Measurements from ENCODE around the gene CNOT3.
A peak's percentile ranks its signal among the peaks of the same experiment; 100 is the strongest.

CNOT3 gene

DNA sequence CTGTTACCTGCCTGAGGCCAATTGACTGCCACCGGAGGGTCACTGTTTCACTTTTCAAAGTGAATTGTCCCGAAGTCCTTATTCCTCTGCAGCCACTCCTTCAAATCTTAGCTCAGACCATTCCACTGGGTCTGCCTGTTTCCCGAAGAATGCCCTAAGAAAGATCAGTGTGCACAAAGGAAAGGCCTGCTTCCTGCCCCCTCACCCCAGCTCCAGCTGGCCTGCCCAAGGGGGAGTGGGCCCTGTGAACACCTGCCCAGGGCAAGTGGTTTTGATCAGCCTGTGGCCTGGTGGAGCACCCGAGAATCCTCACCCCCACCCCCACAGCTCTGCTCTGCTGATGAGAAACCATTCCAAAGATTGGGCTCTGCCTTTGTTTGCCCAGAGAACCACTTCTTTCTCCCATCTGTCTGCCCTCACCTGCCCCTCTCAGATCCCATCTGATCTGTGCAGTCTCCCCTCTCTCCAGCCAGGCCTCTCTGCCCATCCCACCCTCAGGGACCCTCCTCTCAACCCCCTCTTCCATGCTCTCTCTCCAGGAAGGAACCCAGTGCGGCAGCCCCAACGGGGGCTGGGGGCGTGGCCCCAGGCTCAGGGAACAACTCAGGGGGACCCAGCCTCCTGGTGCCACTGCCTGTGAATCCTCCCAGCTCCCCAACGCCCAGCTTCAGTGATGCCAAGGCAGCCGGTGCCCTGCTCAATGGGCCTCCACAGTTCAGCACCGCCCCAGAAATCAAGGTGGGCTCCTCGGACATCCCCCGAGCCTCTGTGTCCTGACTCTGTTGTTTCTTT, 11.7 kb downstream of the CNOT3 start:
- no peak for DNase-seq (ENCODE audit: low read depth in 2 of 2)

DNA sequence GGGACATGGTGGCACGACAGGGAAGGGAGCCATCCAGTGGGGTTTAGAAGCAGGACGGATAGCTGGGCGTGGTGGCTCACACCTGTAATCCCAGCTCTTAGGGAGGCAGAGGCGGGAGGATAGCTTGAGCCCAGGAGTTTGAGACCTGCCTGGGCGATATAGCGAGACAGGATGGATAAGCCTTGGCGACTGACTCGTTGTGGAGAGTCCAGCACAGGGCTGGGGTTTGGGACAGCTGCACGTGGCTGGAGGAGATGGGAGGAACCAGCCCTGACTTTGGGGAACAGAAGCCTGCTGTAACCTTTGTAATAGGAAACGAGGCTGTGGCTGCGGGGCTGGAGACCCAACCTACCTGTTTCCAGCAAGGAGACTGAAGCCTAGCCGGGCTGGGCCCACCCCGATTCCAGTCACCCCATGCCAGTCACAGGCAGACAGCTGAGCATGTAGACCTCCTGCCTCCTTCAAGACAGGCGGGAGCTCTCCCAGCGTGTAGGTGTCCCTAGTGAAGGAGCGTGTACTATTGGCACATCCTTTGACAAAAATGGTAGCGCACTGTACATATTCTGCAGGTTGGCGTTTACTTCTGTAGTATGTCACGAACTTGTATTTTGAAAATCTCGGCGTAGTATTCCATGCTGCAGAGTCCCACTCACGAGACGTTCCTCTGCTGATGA, 13.9 kb downstream of the CNOT3 start:
- no peak for DNase-seq (ENCODE audit: low read depth in 2 of 2)

DNA sequence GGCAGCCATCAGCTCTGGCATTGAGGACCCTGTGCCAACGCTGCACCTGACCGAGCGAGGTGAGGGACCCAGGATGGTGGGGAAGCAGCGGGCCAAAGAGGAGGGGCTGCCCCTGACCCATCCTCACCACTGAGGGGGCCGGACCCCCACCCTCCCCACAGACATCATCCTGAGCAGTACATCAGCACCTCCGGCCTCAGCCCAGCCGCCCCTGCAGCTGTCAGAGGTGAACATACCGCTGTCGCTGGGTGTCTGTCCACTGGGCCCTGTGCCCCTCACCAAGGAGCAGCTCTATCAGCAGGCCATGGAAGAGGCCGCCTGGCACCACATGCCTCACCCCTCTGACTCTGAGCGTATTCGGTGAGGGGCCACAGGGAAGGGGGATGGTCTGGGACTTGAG, 14.7 kb downstream of the CNOT3 start:
- DNase-seq (ENCODE audit: low read depth in 2 of 2) = no peak

DNA sequence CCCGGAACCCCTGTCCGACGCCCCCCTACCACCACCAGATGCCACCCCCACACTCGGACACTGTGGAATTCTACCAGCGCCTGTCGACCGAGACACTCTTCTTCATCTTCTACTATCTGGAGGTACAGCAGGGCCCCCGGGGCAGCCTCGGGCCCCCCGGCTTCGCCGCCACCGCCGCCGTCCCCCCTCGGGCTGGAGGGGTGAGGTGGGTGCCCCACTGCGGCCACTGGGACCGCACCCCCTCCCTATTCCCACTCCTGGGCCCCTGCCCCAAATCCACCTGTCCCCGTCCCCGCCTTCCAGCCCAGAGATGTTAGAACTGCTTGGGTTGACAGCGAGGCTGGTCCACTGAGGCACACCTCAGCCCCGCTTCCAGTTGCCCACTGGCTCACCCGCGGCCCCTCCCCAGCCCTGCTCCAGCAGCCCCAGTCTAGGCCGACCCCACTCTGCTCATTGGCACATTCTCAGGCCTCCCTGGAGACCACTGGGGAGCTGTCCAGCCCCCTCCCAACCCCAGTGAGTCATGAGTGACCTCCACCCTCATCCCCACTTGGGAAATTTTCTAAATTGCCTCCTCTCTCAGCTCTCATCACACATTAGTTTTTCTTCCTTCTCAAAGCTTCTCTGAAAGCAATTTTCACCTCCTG, 15.4 kb downstream of the CNOT3 start:
- DNase-seq (ENCODE audit: low read depth in 2 of 2) = no peak

GRCh38 chr19:54153731-54154326, 16.3 kb downstream of the CNOT3 start:
- no peak for DNase-seq (ENCODE audit: low read depth in 2 of 2)

GRCh38 chr19:54154603-54155345, 17.2 kb downstream of the CNOT3 start:
- no peak for DNase-seq (ENCODE audit: low read depth in 2 of 2)

DNA sequence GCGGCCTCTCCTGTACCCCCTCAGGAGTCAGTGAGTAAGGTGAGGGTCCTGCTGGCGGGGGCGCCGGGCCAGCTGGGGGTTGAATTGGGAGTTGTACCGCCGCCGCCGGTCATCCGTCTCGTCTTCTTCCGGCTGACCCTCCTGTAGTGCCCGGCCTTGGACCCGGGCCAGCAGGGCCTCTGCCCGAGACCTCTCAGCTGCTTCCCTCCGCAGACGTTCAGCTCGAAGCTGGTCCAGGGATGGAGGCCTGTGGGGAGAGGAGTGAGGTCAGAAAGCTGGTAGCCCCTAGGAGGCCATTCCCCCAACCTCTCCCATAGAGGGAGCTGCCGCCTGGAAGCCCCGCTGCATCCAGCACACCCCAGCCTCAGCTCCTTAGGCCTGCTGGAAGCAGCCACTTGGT, 18.1 kb downstream of the CNOT3 start:
- DNase-seq (ENCODE audit: low read depth in 2 of 2) = no peak

DNA sequence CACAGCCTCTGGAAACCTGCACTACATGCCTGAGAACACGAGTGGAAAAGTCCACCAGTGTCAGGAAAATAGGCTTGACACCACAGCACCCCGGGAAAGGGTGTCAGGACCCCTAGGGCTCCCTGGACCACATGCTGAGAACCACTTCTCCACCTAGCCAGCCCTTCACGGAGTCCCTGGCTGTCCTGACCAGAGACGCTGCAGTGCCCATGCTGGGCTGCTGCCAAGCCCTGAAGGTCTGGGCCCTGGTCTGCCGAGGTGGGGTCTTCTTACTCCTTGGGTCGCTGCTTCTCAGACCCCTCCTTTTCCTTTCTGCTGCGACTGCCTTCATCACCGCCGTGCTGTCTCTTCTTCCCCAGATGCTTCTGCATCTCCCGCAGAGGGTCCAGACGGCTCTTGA, 18.9 kb downstream of the CNOT3 start:
- DNase-seq (ENCODE audit: low read depth in 2 of 2) = no peak

DNA sequence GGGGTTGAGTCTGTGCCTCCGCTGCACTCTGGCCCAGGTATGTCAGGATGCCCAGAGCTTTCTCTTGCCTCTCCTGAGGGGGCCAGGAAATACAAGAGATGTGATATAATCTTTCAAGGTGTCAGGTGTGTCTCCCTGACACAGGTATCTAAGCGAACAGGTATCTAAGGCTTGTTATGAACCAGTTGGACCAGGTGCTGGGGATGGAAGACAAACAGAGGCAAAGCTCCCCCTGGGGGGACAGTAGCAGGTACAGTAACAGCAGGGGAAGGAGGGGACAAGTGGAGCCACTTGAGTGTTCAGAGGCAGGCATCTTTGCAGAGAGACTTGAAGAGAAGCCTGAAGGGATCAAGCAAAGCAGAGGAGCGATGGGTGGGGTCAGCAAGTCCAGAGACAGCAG, 19.4 kb downstream of the CNOT3 start:
- no peak for DNase-seq (ENCODE audit: low read depth in 2 of 2)

DNA sequence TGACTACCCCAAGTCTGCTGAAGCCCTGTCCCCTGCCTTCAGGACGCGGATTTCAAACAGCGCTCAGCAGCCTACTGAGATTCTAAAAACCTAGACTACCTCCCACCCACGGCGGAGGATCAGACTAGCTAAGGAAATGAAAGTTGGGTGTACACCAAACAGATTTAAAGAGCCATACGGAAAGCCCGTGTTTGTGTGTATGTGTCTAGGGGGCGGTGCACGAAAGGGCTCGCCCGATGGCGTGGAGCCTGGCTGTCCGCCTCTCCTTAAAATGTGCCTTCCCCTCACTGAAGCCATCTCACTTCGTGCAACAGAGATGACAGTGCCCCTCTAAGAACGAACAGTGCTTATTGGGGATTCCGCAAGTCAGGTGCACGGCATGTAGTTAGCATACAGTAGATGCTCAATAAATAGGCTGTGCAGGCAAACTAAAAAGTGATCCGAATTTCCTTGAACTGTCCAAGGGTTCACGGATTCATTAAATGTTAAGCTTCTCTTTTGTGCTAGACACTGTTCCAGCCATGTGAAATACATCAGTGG, 21.3 kb downstream of the CNOT3 start:
- DNase-seq (ENCODE audit: low read depth in 2 of 2) = no peak

DNA sequence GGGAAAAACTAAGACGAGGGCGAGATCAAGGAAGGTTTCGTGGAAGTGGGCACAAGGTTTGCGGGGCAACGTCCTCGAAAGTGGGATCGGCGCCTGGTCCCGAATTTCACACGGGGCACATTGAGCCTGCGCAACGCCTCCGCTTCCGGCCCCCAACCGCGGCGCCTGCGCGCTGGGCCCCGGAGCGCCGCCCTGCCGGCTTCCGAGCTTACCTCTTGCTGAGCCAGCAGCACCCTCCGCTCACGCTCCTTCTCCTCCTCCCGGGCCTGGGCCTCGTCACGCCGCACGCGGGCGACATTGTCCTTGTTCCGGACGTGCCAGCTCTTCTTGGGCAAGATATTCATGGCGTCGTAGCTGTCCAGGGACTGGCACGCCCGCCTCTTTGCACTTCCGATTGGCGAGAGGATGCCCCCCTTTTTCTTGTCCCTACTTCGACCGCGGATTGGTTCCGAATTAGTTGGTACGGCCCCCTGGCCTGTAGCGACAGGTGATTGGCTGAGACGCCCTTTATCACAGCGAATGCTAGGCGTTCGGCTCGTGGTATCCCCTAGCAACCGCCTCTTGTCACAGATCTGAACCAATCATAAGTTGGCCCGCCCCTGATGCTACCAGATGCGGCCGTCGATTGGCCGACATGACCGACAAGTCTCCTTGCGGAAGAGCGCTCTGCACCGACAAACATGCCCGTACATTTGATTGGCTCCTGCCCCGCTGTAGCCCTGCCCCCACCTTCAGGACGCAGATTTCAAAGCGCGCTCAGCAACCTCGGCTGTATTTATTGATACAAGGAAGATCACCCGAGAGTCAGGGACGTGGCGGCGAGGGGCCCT, 22.0 kb downstream of the CNOT3 start, which contains the start of gene LENG1:
Gene LENG1, minus strand, starts transcription at position 370 of the 830 bp plus-strand sequence. Its CDS starts 26 bp downstream, at position 344.
- DNase-seq (ENCODE audit: low read depth in 2 of 2) = peak; percentile 93 to 97

- no peak for DNase-seq (ENCODE audit: low read depth in 2 of 2)
Observed at GRCh38 chr19:54160182-54160811, 22.7 kb downstream of the CNOT3 start.

DNA sequence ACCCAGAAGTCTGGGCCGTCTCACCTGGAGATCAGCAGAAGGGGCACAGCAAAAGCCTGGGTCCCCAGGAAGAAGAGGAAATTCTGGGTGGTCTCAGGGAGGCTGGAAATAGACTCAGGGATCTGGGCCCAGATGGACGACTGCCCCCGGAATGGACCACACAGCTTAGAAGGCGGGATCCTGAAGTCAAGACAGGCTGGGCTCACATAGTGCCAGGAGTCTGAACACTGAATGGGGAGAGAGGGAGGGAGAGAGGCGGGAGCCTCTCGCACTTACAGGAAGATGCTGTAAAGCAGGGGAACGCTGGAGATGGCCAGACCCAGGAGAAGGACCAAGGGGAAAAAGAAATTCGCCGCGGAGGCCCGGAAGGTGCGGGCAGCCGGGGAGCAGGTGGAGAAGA, 23.3 kb downstream of the CNOT3 start:
- no peak for DNase-seq (ENCODE audit: low read depth in 2 of 2)

- DNase-seq (ENCODE audit: low read depth in 2 of 2) = peak; percentile 80 to 85
Observed at GRCh38 chr19:54162241-54162805, 24.8 kb downstream of the CNOT3 start.

DNA sequence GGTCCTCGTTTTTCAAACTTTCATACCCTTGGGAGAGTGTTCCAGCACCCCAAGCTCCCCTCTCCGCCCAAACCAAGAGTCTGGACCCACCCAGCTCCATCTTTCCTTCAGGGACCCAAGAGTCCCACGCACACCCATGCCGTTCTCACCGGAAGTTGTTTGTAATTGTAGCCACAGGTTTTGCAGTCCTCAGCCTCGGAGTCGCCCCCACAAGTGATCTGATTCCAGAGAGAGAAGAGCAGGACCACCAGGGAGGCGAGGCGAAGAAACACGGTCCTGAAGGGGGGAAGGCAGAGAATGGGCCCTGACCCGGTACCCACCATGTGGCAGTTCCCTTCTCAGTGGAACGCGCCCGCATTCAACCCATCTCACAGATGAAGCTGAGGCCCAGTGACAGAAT, 25.3 kb downstream of the CNOT3 start:
- DNase-seq (ENCODE audit: low read depth in 2 of 2) = no peak

GRCh38 chr19:54164369-54165068, 27.0 kb downstream of the CNOT3 start:
- DNase-seq (ENCODE audit: low read depth in 2 of 2) = peak; percentile 64 to 70

DNA sequence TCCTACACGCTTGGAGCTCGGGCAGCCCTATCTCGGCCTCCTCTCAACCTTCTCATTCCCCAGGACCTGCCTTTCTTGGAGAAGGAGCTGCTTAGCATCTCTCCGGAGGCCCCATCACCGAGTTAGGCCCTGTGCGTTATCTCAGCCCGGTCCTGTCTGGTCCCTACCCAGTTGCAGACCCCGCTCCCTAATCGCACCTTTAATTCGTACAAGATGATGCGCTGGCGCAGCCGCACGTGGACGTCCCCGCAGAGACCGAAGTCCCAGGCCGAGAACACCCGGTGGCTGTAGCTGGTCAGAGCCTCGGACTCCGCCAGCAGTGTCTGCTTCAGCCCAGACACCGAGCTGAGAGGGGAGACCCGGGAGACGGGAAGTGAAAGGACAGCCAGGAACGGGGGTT, 27.7 kb downstream of the CNOT3 start:
- no peak for DNase-seq (ENCODE audit: low read depth in 2 of 2)

- DNase-seq (ENCODE audit: low read depth in 2 of 2) = peak; percentile 91 to 97
Observed at GRCh38 chr19:54168174-54168917, 30.8 kb downstream of the CNOT3 start.

Data from stimulated activated CD4-positive, alpha-beta T cell treated with anti-CD3 and anti-CD28 coated beads, Interleukin-4, amount 100 ng/mL, for 48 hours (primary cell).